GM12801 (cell line): Measurements from ENCODE around the gene SEC62.

Source experiments
- TF ChIP-seq, protein P1 (sequence below): IDR thresholded peaks from one replicate; pipeline ENCODE4 v1.5.1; 2011; ENCODE audit warnings: control low read depth; ENCODE audit not compliant: insufficient read length; ENCODE audit errors: extremely low read depth

SEC62 gene

DNA sequence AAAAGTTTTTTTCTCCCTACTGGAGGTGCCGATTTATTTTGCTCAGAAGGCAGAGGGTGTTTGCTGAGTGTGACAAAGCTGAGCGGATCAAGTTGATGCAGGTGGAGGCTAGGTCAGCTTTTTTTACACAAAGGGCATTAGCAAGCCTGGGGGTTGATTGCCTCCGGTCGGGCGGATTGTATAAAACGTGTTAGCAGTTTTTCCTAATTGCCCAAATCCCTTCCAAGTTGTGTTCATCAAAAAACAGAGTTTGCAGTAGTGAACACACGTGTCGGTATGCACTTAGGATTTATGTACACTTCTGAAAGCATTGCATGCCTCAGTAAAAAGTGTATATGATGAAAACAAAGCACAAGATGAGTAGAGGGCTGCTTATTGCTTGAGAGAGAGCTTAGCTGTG, 73.8 kb downstream of the SEC62 start:
- TF ChIP-seq, protein P1, sequence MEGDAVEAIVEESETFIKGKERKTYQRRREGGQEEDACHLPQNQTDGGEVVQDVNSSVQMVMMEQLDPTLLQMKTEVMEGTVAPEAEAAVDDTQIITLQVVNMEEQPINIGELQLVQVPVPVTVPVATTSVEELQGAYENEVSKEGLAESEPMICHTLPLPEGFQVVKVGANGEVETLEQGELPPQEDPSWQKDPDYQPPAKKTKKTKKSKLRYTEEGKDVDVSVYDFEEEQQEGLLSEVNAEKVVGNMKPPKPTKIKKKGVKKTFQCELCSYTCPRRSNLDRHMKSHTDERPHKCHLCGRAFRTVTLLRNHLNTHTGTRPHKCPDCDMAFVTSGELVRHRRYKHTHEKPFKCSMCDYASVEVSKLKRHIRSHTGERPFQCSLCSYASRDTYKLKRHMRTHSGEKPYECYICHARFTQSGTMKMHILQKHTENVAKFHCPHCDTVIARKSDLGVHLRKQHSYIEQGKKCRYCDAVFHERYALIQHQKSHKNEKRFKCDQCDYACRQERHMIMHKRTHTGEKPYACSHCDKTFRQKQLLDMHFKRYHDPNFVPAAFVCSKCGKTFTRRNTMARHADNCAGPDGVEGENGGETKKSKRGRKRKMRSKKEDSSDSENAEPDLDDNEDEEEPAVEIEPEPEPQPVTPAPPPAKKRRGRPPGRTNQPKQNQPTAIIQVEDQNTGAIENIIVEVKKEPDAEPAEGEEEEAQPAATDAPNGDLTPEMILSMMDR, result no peak

DNA sequence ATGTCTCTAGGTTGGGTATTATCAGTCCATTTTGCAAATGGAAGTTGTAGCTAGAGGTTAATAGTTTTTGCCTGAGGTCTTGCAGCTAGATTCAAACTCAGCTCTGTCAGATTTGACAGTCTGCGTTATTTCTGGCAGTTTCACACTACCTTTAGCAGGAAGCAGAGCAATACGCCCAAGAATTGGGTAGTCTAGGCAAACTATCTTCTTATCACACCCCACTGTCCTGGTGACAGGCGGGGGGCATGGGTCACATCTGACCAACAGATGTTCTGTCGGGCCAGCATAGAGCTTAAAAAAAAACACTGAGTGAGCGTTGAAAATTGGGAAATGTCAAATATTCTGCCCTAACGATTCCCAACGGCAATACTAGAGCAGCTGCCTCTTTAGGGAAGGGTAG, 76.9 kb downstream of the SEC62 start:
- TF ChIP-seq, protein P1, result no peak

DNA sequence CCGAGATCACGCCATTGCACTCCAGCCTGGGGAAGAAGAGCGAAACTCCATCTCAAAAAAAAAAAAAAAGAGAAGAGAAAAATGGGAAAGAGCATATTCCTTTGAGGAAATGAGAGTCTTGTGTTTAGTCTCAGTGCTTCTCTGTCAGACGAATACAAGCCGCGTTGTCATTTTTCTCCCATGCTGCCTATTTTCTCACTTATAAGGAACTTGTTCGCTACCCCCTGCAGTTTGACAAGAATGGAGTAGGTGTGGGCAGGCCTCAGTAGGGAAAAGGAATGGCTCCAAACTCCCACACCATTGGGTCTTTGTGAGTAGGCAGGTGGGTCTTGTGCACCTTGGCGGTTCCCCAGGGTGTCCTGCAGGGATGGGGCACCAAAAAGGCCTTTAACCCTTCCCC, 77.7 kb downstream of the SEC62 start:
- TF ChIP-seq, protein P1, result no peak

DNA sequence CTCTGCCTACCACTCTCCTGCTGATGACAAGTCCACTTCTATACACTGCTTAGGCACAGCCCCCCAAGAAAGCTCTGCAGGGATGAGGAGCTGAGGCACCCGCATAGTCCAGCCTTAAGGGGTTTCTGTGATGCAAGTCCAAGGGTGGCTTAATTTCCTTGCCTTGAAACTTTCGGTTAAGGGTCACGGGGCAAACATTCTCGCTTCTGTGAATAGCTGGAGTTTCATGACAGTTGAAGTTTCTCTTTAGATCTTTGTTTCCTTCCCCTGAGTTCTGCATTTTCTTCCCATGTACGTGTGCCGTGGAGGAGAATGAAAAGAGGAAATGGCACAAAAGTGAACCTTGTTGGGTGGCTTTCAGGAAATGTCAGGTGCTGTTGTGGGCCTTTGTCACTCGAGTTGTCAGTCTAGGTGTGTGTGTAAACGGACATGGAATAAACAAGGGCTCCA, 78.2 kb downstream of the SEC62 start:
- TF ChIP-seq, protein P1, result no peak

DNA sequence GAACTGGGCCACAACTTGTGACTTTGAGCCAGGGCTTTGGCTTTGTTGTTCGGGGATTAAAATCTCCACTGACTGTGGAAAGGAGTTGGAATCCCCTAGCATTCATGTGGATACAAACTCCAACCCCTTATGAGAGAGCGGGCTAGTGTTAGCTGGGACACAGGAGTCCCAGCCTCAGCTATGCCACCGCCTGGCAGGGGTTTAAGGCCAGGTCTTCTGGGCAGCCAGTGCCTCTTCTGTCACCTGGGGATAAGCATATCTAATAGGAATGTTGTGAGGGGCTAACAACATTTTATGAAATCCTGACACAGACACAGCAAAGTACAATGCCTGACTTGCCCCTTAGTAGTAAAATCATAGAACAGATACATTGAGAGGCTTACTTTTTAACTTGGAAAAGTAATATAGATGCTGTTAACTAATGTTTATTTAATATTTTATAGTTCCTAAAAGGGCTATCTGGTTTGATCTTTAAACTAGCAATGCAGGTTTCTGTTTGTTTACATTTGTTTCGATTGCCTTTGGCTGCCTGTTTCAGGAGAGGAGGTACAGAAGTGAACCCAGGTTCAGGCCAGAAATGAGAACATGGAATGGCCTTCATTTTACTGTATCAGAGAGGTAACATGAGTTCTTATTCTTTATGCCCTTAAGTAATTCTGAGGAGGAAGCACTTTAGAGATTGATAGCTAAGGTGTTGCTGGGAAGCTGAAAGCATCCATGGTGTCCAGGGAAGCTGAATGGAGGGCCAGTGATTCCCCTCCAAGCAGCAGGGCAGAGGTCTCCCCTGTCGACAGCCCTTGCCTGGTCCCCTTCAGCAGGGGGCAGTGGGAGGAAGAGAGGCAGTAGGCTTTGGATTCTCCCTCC, 79.9 kb downstream of the SEC62 start:
- TF ChIP-seq, protein P1, result no peak

DNA sequence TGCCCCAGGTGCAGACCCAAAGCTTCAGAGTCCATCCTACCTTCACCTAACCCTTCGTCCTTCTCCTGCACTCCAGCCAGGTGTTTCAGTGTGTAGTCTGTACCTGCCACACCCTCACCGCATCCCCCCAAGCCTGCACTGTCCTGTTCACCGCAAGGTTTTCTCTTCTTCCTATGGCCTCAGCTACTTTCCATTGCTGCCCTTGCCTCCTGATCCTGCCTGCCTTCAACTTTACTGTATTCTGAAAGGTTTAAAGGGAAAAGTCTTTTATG, 80.5 kb downstream of the SEC62 start:
- TF ChIP-seq, protein P1, result no peak
